GM10248 (cell line): Measurements from ENCODE around the gene TPK1.

Experiments used
- CTCF ChIA-PET: fragments of 300-600 bp; sonication (Branson Sonifier 250); formaldehyde crosslinking; extraction: SDS; loops from one replicate; lab custom pipeline; 2021; ENCODE audit warnings: antibody characterized with exemption; lab: Yijun Ruan, JAX
- POLR2A ChIA-PET: fragments of 350-650 bp; sonication (Branson Sonifier 250); formaldehyde crosslinking; extraction: SDS; loops from one replicate; lab custom pipeline; 2020; ENCODE audit warnings: antibody characterized with exemption; lab: Yijun Ruan, JAX
- DNase-seq: peaks from one replicate; pipeline ENCODE4 v3.0.0; 2012; ENCODE audit errors: extremely low spot score
- TF ChIP-seq, protein P1 (sequence below): IDR thresholded peaks from 2 replicates; pipeline ENCODE4 v1.5.1; 2012; ENCODE audit warnings: mild to moderate bottlenecking, low read depth; ENCODE audit errors: extremely low read depth, missing control alignments, control extremely low read depth

TPK1 gene

DNA sequence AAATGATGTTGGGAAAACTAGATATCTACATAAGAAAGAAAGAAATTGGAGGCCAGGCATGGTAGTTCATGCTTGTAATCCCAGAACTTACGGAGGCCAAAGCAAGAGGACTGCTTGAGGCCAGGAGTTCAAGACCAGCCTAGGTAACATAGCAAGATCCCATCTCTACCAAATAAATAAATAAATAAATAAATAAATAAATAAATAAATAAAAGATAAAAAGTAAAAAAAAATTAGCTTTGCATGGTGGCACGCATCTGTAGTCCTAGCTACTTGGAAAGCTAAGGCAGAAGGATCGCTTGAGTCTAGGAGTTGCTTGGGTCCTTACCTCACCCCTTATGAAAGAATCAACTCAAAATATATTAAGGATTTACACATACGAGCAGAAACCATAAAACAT is 238.9 kb downstream of the TPK1 start:
- POLR2A ChIA-PET = no interaction called here
- CTCF ChIA-PET = interaction anchor here (1.2 kb wide), 1 partner anchor 70 kb away, joined by 3 read pairs; no protein-coding TSS in a partner anchor
- no peak for DNase-seq
- TF ChIP-seq, protein P1, sequence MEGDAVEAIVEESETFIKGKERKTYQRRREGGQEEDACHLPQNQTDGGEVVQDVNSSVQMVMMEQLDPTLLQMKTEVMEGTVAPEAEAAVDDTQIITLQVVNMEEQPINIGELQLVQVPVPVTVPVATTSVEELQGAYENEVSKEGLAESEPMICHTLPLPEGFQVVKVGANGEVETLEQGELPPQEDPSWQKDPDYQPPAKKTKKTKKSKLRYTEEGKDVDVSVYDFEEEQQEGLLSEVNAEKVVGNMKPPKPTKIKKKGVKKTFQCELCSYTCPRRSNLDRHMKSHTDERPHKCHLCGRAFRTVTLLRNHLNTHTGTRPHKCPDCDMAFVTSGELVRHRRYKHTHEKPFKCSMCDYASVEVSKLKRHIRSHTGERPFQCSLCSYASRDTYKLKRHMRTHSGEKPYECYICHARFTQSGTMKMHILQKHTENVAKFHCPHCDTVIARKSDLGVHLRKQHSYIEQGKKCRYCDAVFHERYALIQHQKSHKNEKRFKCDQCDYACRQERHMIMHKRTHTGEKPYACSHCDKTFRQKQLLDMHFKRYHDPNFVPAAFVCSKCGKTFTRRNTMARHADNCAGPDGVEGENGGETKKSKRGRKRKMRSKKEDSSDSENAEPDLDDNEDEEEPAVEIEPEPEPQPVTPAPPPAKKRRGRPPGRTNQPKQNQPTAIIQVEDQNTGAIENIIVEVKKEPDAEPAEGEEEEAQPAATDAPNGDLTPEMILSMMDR = no peak

DNA sequence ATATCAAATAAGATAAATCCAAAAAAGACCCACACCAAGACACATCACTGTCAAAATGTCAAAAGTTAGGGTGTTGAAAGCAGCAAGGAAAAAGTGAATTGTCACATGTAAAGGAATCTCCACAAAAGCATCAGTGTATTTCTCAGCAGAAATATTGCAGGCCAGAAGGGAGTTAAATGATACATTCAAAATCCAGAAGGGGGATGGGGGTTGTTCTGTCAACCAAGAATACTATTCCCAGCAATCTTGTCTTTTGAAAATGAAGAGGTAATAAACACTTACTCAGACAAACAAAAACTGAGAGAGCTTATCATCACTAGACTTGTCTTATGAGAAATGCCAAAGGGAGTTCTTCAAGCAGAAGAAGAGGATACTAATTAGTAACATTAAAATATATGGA is 241.3 kb downstream of the TPK1 start:
- ChIA-PET CTCF (interaction anchor here (1.3 kb wide), 2 partner anchors 9 to 45 kb away, joined by 3 read pairs; no protein-coding TSS in a partner anchor), POLR2A (no interaction called here)
- TF ChIP-seq, protein P1 = no peak
- DNase-seq = no peak

DNA sequence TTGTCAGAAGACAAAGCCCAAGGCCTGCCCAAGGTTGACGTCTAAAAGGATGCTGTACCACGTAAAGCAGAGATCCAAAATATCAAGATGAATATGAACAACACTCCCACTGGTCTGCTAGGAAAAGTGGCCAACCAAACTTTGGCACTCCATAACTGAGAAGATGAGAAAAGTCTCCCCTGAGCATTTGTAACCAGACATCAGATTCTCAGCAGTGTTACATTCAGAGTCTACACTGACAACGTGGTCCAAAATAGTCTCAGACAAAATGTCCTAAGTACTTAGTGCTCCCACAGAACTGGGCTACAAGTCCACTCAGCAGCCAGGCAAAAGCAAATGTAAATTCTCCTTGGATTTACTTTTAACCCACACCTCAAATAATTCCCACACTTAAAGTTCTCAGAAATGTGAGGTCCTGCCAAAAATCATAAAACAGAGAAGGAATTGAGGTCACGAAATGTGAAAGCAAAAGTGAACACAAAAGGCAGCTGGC is 247.2 kb downstream of the TPK1 start:
- no peak for DNase-seq
- POLR2A ChIA-PET = no interaction called here
- TF ChIP-seq, protein P1 = no peak
- CTCF ChIA-PET = interaction anchor here (1.2 kb wide), 1 partner anchor 11 kb away, joined by 4 read pairs; no protein-coding TSS in a partner anchor

DNA sequence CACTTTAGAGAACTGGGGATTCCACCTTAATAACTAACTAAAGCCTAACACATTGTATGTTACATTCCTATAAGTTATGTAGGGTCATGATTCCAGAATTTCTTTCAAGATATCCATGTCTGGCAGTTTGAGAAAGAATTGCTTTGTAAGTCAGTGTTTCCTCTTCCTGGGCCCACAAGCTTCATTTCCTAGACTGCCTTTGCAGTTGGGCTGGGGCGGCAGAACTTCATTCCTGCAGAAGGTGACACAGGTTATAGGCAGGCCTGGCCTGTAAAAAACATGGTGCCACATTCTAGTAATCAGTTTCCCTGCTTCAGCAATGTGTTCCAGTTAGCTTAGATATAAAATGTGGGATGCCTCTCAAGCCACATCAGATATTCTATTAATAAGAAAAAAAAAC is 248.2 kb downstream of the TPK1 start:
- ChIA-PET CTCF (no interaction called here), POLR2A (no interaction called here)
- TF ChIP-seq, protein P1 = no peak
- DNase-seq = no peak

DNA sequence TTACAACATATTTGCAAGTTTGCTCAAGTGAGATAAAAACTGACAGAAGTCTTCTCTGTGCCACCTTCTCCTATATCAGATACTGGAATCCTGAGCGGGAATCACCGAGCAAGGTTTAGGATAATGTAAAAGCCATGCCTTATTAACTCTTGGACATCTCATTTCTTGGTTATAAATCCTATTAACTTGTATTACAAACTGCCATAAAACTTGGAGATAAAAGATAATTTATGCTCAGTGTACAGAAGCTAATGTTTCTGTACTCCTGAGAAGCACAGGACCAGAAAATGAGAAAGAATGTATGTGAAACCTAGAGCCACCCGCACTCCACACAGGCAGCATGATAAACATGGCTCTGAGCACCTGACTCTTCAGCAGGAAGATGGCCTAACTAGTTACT is 251.1 kb downstream of the TPK1 start:
- TF ChIP-seq, protein P1 = no peak
- ChIA-PET POLR2A (no interaction called here), CTCF (no interaction called here)
- no peak for DNase-seq

DNA sequence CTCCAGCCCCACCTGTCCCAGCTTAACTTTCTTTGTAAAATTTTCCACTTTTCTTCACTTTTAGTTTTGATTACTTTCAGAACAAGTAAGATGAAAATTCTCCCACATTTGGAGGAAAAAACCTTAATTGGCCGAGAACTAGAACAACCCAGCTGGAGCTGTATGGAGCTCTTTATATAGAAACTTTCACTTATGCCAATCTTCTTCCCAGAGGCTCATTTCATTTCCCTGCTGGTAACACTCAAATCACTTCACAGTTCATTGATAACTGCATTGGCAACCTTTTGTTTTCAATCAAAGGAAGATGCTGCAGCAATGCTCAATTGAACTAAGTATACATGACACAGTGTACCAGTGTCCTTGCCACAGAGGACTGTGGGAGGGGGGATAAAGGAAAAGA is 256.2 kb downstream of the TPK1 start:
- POLR2A ChIA-PET = no interaction called here

More for the DNA sequence above, 256.2 kb downstream of the TPK1 start:
- TF ChIP-seq, protein P1 = no peak
- no peak for DNase-seq
- CTCF ChIA-PET = no interaction called here
